Measurements from ENCODE around the gene SLC12A3.

SLC12A3 gene

GRCh38 chr16:56894331-56894917 is 29.4 kb downstream of the SLC12A3 start:
- no peak for DNase-seq

- DNase-seq = no peak
Measured at GRCh38 chr16:56895813-56896212, 30.8 kb downstream of the SLC12A3 start.

GRCh38 chr16:56896244-56896643 is 31.2 kb downstream of the SLC12A3 start:
- DNase-seq = no peak

GRCh38 chr16:56897026-56897799 is 32.2 kb downstream of the SLC12A3 start:
- DNase-seq = no peak

- no peak for DNase-seq
Measured at GRCh38 chr16:56898847-56899246, 33.8 kb downstream of the SLC12A3 start.

- DNase-seq = no peak
Measured at GRCh38 chr16:56903866-56904265, 38.9 kb downstream of the SLC12A3 start.

- no peak for DNase-seq
Measured at GRCh38 chr16:56907401-56907800, 42.4 kb downstream of the SLC12A3 start.

- no peak for DNase-seq
Measured at GRCh38 chr16:56909527-56909979, 44.5 kb downstream of the SLC12A3 start.

- no peak for DNase-seq
Measured at GRCh38 chr16:56910112-56910511, 45.1 kb downstream of the SLC12A3 start.

- no peak for DNase-seq
Measured at GRCh38 chr16:56910654-56911539, 45.9 kb downstream of the SLC12A3 start.

GRCh38 chr16:56911771-56912571 is 47.0 kb downstream of the SLC12A3 start:
- DNase-seq = no peak

- DNase-seq = no peak
Measured at GRCh38 chr16:56912746-56913708, 48.0 kb downstream of the SLC12A3 start.

- no peak for DNase-seq
Measured at GRCh38 chr16:56914896-56915295, 49.9 kb downstream of the SLC12A3 start.

GRCh38 chr16:56915336-56916119 is 50.5 kb downstream of the SLC12A3 start:
- DNase-seq = no peak

GRCh38 chr16:56916571-56917403 is 51.8 kb downstream of the SLC12A3 start:
- DNase-seq = no peak

GRCh38 chr16:56918467-56919012 is 53.5 kb downstream of the SLC12A3 start:
- DNase-seq = no peak

GRCh38 chr16:56919099-56919800 is 54.2 kb downstream of the SLC12A3 start:
- DNase-seq = no peak

GRCh38 chr16:56921571-56921970 is 56.6 kb downstream of the SLC12A3 start:
- no peak for DNase-seq
